ENCODE measurements around the gene SLC24A4. TPM values are rescaled to one million over a fixed set of nuclear protein-coding genes. Genes with fewer than 3 reads are reported as not detected.
"Not testable (repeated sequence)": the region's sequence is repeated elsewhere in the genome, so short reads cannot be mapped to it uniquely, and the experiment has no call there.

The SLC24A4 gene
- polyA plus RNA-seq, 3 donors = 0.19 to 0.59 (median 0.30) TPM

GRCh38 chr14:92389598-92390158 lies 66.7 kb downstream of the SLC24A4 start:
- DNase-seq (ENCODE audit: extremely low read depth in 1 of 11, low read depth in 9 of 11, low spot score in 4 of 11) = no peak

DNA sequence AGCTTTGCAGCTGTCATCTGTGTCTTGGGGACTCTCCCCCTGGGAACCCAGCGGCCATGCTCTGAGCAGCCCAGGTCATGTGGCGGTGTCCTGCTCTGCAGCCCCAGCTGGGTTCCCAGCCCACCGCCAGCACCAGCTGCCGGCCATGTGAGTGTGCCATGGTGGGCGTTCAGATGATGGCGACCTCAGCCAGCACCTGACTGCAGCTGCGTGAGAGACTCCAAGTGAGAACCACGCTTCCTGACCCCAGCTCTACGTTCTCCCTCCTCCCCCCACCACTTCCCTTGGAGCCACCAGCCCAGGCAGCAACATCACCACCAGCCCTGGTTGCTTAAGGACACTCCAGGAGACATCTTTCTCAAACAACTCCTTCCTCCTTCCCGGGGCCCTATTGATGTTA lies 68.8 kb downstream of the SLC24A4 start:
- DNase-seq (ENCODE audit: extremely low read depth in 1 of 11, low read depth in 9 of 11, low spot score in 4 of 11) = no peak

GRCh38 chr14:92392711-92393110 lies 69.7 kb downstream of the SLC24A4 start:
- no peak for DNase-seq (ENCODE audit: extremely low read depth in 1 of 11, low read depth in 9 of 11, low spot score in 4 of 11)

DNA sequence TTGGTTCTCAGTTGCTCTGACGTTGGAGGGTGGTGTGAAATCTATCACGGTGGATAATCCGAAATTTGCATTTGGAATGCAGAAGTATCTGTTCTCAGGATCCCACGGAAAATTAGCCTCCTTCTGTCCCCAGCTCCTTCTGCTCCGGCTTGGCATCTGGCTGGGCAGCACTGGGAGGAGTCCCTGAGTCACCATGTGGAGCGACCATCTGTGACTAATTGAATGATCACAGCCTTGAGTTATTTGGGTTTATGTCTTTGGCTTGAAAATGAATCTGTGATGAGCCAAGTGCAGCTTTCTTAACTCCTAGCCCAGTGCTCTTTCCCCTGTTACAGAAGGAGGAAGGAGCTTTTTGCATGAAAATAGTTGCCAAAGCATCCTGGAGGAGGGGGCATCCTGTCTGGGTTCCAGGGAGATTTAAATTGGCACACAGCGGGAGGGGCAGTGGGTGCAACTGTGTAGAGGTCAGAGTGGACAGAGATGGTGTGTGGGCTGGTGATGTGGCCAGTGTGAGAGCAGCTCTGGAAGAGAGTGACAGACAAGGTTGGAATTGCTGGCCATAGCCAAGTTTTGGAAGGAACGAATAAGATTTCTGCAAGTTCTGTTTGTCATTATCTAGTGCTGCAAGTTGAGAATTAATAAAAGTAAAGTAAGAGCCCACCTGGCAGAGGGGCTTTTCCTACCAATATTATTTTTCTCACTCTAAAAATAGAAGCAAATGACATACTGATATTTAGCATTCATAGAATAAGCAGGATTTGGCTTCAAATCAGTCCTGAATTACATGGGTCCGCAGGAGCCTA lies 74.4 kb downstream of the SLC24A4 start:
- no peak for DNase-seq (ENCODE audit: extremely low read depth in 1 of 11, low read depth in 9 of 11, low spot score in 4 of 11)

GRCh38 chr14:92397953-92398564 lies 75.1 kb downstream of the SLC24A4 start:
- DNase-seq (ENCODE audit: extremely low read depth in 1 of 11, low read depth in 9 of 11, low spot score in 4 of 11) = no peak

- no peak for DNase-seq (ENCODE audit: extremely low read depth in 1 of 11, low read depth in 9 of 11, low spot score in 4 of 11)
Measured at GRCh38 chr14:92398888-92399636, 76.1 kb downstream of the SLC24A4 start.

DNA sequence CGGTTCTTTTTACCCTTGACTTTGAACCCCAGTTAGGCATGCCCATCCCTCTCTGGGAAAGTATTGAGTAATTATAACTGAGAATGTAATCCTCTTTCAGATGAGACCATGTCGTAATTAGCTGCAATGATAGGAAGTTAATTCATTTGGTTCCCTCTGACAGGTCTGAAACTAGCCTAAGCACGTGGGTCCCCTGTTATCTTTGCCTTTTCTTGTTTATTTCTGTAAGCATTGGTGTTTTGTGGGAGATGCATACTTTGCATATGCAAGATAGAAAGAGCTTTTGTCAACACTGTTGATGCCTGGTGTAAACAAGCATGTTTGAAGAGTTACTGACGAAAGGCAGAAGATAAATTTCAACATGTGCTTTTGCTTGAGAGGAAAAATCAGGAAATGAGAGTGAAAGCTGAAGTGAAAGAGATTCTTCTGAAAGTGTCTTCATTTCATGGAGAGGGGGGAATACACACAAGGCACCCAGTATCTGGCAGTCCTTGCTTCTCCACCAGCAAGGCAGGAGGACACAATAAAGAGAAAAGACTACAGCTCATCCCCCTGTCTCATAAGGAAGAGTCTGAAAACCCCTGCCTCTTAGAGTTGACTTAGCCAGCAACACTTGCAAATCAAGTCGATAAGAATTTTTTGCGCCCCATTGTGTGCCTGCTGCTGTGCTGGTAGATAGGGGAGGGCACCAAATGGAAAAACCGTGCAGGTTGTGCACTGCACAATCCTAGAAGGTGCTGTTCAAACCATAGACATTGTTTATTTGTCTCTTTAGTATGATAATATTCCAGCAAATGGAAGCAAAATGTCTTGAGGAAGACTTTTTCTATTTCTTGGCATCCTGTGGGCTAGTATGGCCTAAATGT lies 77.8 kb downstream of the SLC24A4 start:
- no peak for DNase-seq (ENCODE audit: extremely low read depth in 1 of 11, low read depth in 9 of 11, low spot score in 4 of 11)

- no peak for DNase-seq (ENCODE audit: extremely low read depth in 1 of 11, low read depth in 9 of 11, low spot score in 4 of 11)
Measured at GRCh38 chr14:92401561-92401960, 78.6 kb downstream of the SLC24A4 start.

DNA sequence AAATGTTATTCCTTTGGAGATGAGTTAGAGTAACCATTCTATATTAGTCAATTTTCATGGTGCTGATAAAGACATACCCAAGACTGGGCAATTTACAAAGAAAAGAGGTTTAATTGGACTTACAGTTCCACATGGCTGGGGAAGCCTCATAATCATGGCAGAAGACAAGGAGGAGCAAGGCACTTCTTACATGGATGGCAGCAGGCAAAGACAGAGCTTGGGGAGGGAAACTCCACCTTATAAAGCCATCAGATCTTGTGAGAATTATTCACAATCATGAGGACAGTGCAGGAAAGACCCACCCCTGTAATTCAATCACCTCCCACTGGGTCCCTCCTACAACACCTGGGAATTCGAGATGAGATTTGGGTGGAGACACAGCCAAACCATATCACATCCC lies 79.5 kb downstream of the SLC24A4 start:
- DNase-seq (ENCODE audit: extremely low read depth in 1 of 11, low read depth in 9 of 11, low spot score in 4 of 11) = not testable (repeated sequence)

- no peak for DNase-seq (ENCODE audit: extremely low read depth in 1 of 11, low read depth in 9 of 11, low spot score in 4 of 11)
Measured at GRCh38 chr14:92404018-92404417, 81.1 kb downstream of the SLC24A4 start.

DNA sequence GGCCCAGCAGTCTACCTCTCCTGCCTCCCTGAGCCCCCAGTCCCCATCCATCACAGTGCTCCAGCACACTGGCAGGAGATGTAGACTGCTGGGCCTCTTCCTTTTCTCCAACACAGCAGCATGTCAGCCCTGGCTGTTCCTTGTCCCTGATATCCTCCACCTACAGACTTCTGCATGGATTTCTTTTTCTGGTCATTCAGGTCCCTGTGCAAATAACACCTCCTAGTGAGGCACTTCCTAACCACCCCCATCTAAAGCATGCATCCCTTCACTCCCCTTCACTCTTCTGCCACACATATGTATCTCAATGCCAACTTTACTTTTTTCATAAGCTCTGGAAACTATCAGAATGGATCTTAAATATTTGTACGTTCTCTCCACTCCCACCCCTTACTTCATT lies 81.5 kb downstream of the SLC24A4 start:
- DNase-seq (ENCODE audit: extremely low read depth in 1 of 11, low read depth in 9 of 11, low spot score in 4 of 11) = no peak

DNA sequence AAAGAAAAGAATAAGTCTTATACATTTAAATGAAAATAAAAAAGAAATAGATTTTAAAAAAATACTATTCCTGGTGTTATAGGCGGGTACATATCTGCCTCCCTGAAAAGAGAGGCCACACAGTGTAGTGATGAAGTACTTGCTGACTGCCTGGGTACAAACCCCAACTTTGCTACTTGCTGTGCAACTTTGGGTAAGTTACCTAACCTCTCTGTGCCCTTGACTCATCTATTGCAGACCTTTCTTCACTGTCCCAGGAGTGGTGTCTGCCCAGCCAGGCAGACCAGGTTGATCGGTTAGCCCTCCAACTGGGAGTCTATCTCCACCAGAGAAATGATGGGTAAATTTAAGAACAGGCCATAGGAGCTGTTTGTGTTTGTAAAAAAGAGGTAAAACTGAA lies 82.0 kb downstream of the SLC24A4 start:
- no peak for DNase-seq (ENCODE audit: extremely low read depth in 1 of 11, low read depth in 9 of 11, low spot score in 4 of 11)

GRCh38 chr14:92407410-92407809 lies 84.4 kb downstream of the SLC24A4 start:
- DNase-seq (ENCODE audit: extremely low read depth in 1 of 11, low read depth in 9 of 11, low spot score in 4 of 11) = no peak

DNA sequence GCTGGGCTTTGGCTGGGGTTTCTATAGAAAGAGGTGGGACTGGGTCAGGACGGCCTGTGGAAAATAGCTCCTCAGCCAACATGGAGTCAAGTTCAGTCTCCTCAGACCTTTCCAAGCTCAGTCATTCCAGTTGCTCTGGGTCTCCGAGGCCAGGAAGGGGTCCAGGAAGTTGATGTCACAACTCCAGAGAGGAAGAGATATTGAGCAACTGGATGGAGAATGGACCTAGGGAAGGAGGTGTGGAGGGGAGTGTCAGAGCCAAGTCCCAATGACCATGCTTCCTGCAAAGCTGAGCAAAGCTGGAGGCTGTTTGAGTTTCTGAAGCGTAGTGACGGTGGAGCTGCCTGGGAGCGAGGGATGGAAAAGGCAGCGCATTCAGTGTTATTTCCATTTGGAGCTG lies 86.1 kb downstream of the SLC24A4 start:
- DNase-seq (ENCODE audit: extremely low read depth in 1 of 11, low read depth in 9 of 11, low spot score in 4 of 11) = no peak

- no peak for DNase-seq (ENCODE audit: extremely low read depth in 1 of 11, low read depth in 9 of 11, low spot score in 4 of 11)
Measured at GRCh38 chr14:92411135-92411534, 88.2 kb downstream of the SLC24A4 start.

GRCh38 chr14:92411941-92412340 lies 89.0 kb downstream of the SLC24A4 start:
- no peak for DNase-seq (ENCODE audit: extremely low read depth in 1 of 11, low read depth in 9 of 11, low spot score in 4 of 11)

DNA sequence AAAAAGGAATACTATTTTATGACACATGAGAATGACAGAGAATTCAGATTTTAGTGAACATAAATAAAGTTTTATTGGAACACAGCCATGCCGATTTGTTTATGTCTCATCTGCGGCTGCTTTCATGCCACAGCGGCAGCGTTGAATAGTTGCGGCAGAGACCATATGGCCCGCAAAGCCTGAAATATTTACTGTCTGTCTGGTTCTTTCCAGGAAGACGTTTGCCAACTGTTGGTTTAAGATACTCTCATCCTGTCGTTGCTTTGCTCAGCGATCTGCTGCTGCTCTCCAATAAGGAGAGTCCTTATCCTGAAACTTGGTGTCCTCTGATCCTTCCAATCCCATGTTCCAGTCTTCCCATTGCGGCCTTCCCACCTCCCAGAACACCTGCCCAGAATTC lies 89.9 kb downstream of the SLC24A4 start:
- no peak for DNase-seq (ENCODE audit: extremely low read depth in 1 of 11, low read depth in 9 of 11, low spot score in 4 of 11)

DNA sequence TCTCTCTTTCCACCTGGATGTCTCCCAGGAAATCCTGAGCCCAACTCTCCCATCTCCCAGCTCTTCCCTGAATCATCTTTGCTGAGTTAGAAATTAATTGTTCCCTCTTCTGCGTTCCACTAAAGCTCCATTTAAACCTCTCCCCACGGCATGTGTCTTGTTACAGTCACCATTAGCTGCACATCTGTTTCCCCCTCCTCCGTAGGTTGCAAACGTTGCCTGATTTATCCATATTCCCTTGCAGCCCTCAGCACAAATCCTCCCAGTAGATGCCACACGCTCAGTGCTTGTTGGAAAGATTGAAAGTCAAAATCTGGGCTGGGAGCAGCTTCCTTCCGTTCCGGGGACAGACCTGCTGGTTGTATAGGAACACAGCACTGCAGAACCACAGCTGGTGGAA lies 90.4 kb downstream of the SLC24A4 start:
- no peak for DNase-seq (ENCODE audit: extremely low read depth in 1 of 11, low read depth in 9 of 11, low spot score in 4 of 11)
